HG03097 (cell line): Measurements from ENCODE around the gene TCTN2.

ENCODE experiments used
- ATAC-seq: cut with Tn5 transposase; IDR thresholded peaks from one replicate; pipeline ENCODE4 v1.9.1; 2021; ENCODE audit not compliant: unreplicated experiment, low FRiP score

Gene TCTN2

GRCh38 chr12:123733229-123733628, 62.3 kb downstream of the TCTN2 start:
- ATAC-seq: no peak

- ATAC-seq: no peak
Measured at GRCh38 chr12:123734268-123734667, 63.4 kb downstream of the TCTN2 start.

- no peak for ATAC-seq
Measured at GRCh38 chr12:123741937-123742572, 71.1 kb downstream of the TCTN2 start.

GRCh38 chr12:123743002-123743401, 72.1 kb downstream of the TCTN2 start:
- no peak for ATAC-seq

- ATAC-seq: no peak
Measured at GRCh38 chr12:123744836-123745235, 73.9 kb downstream of the TCTN2 start.

GRCh38 chr12:123747309-123747708, 76.4 kb downstream of the TCTN2 start:
- ATAC-seq: no peak

GRCh38 chr12:123748161-123748560, 77.2 kb downstream of the TCTN2 start:
- no peak for ATAC-seq

- no peak for ATAC-seq
Measured at GRCh38 chr12:123748661-123749060, 77.7 kb downstream of the TCTN2 start.

GRCh38 chr12:123749355-123749754, 78.4 kb downstream of the TCTN2 start:
- no peak for ATAC-seq

GRCh38 chr12:123750159-123750656, 79.3 kb downstream of the TCTN2 start:
- ATAC-seq: no peak

- no peak for ATAC-seq
Measured at GRCh38 chr12:123752046-123752445, 81.1 kb downstream of the TCTN2 start.

- ATAC-seq: no peak
Measured at GRCh38 chr12:123754041-123754772, 83.3 kb downstream of the TCTN2 start.

- ATAC-seq: no peak
Measured at GRCh38 chr12:123757561-123757960, 86.6 kb downstream of the TCTN2 start.
